NCI-H1694 (cell line): Measurements from ENCODE around the gene SCAMP5.

Source experiments
- DNase-seq: peaks from one replicate; lab custom pipeline; 2025; lab: John Stamatoyannopoulos, UW

SCAMP5 gene

GRCh38 chr15:75048394-75048793 is 53.0 kb downstream of the SCAMP5 start:
- DNase-seq = no peak

GRCh38 chr15:75049392-75049791 is 54.0 kb downstream of the SCAMP5 start:
- peak; percentile 91 for DNase-seq

- DNase-seq = no peak
These were observed 54.9 kb downstream of the SCAMP5 start for GRCh38 chr15:75050283-75050682.

GRCh38 chr15:75051191-75051608 is 55.8 kb downstream of the SCAMP5 start:
- DNase-seq = peak; percentile 29

GRCh38 chr15:75051711-75052110 is 56.3 kb downstream of the SCAMP5 start:
- DNase-seq = no peak

- DNase-seq = no peak
These were observed 57.8 kb downstream of the SCAMP5 start for GRCh38 chr15:75052972-75053747.

GRCh38 chr15:75053748-75054125 is 58.4 kb downstream of the SCAMP5 start:
- DNase-seq = no peak

- no peak for DNase-seq
These were observed 59.0 kb downstream of the SCAMP5 start for GRCh38 chr15:75054172-75054897.

GRCh38 chr15:75056036-75056435 is 60.7 kb downstream of the SCAMP5 start:
- DNase-seq = no peak

- DNase-seq = no peak
These were observed 63.0 kb downstream of the SCAMP5 start for GRCh38 chr15:75058127-75058905.

GRCh38 chr15:75059607-75060006 is 64.2 kb downstream of the SCAMP5 start:
- DNase-seq = no peak

- DNase-seq = no peak
These were observed 65.9 kb downstream of the SCAMP5 start for GRCh38 chr15:75061272-75061671.

- no peak for DNase-seq
These were observed 67.3 kb downstream of the SCAMP5 start for GRCh38 chr15:75062706-75063105.

GRCh38 chr15:75063338-75063737 is 68.0 kb downstream of the SCAMP5 start:
- no peak for DNase-seq

- DNase-seq = no peak
These were observed 68.5 kb downstream of the SCAMP5 start for GRCh38 chr15:75063889-75064288.

GRCh38 chr15:75064846-75065245 is 69.5 kb downstream of the SCAMP5 start:
- DNase-seq = no peak

GRCh38 chr15:75065467-75065850 is 70.1 kb downstream of the SCAMP5 start:
- no peak for DNase-seq

GRCh38 chr15:75065851-75066509 is 70.6 kb downstream of the SCAMP5 start:
- DNase-seq = no peak

- DNase-seq = no peak
These were observed 71.9 kb downstream of the SCAMP5 start for GRCh38 chr15:75067123-75067830.

GRCh38 chr15:75068748-75069147 is 73.4 kb downstream of the SCAMP5 start:
- no peak for DNase-seq

GRCh38 chr15:75069301-75069925 is 74.0 kb downstream of the SCAMP5 start:
- no peak for DNase-seq
